Brain microvascular endothelial cell (primary cell): ENCODE measurements around the gene FBXO30.

ENCODE experiments used
- DNase-seq: peaks from one replicate; pipeline ENCODE4 v3.0.0-alpha.2; 2020
- H3K27ac ChIP-seq: fragments of 250-450 bp; sonication (Bioruptor Pico); 2 replicates; pipeline ENCODE4 v1.5.1; 2020; ENCODE audit warnings: mild to moderate bottlenecking, moderate library complexity
- H3K27me3 ChIP-seq: fragments of 250-450 bp; sonication (Bioruptor Pico); replicated peaks from 2 replicates; pipeline ENCODE4 v1.5.1; 2020; ENCODE audit warnings: mild to moderate bottlenecking
- H3K36me3 ChIP-seq: fragments of 250-450 bp; sonication (Bioruptor Pico); replicated peaks from 2 replicates; pipeline ENCODE4 v1.5.1; 2020; ENCODE audit warnings: mild to moderate bottlenecking
- H3K4me3 ChIP-seq: 2 replicates; pipeline ENCODE4 v1.5.1; 2011; ENCODE audit warnings: low read depth, mild to moderate bottlenecking, control low read depth, low read length, moderate library complexity
- CTCF ChIP-seq: IDR thresholded peaks from 2 replicates; pipeline ENCODE4 v1.5.1; 2011; ENCODE audit warnings: low read depth, mild to moderate bottlenecking, moderate library complexity, low read length, control low read depth, inconsistent platforms; ENCODE audit errors: missing control alignments
- in situ Hi-C: cut with HindIII; loops from 2 replicates; pipeline ENCODE4 v1.10.0; 2017; ENCODE audit warnings: low sequenced_read_pairs, low pct_ligation_motif_present

The FBXO30 gene

GRCh38 chr6:145838305-145838704 is 23.7 kb upstream of the FBXO30 start:
- H3K27me3 ChIP-seq: no peaks in the 10 kb centered on the region

GRCh38 chr6:145836772-145837171 is 22.2 kb upstream of the FBXO30 start:
- no peaks in the 10 kb centered on the region for H3K27me3 ChIP-seq
- in situ Hi-C loops: no loop called here
- H3K4me3 ChIP-seq: no peak overlapping the region
- TF ChIP-seq CTCF: no peak
- no peak for DNase-seq
- no peak overlapping the region for H3K27ac ChIP-seq
- H3K36me3 ChIP-seq: no peaks in the 10 kb centered on the region

More at GRCh38 chr6:145838305-145838704, 23.7 kb upstream of the FBXO30 start:
- no peaks in the 10 kb centered on the region for H3K36me3 ChIP-seq
- in situ Hi-C loops: no loop called here
- no peak overlapping the region for H3K4me3 ChIP-seq
- H3K27ac ChIP-seq: no peak overlapping the region
- no peak for TF ChIP-seq CTCF
- DNase-seq: no peak

GRCh38 chr6:145836170-145836569 is 21.6 kb upstream of the FBXO30 start:
- in situ Hi-C loops: no loop called here
- peak; percentile 32 for DNase-seq
- Histone ChIP-seq H3K27ac (no peak overlapping the region), H3K4me3 (no peak overlapping the region), H3K27me3 (no peaks in the 10 kb centered on the region), H3K36me3 (no peaks in the 10 kb centered on the region)
- no peak for TF ChIP-seq CTCF

GRCh38 chr6:145830612-145831011 is 16.0 kb upstream of the FBXO30 start:
- Histone ChIP-seq H3K4me3 (no peak overlapping the region), H3K27me3 (no peaks in the 10 kb centered on the region), H3K27ac (no peak overlapping the region), H3K36me3 (no peaks in the 10 kb centered on the region)
- no peak for TF ChIP-seq CTCF
- no peak for DNase-seq
- in situ Hi-C loops: no loop called here

GRCh38 chr6:145829950-145830349 is 15.4 kb upstream of the FBXO30 start:
- no peaks in the 10 kb centered on the region for H3K36me3 ChIP-seq
- no peak for DNase-seq
- no peak overlapping the region for H3K4me3 ChIP-seq
- in situ Hi-C loops: no loop called here
- no peak for TF ChIP-seq CTCF
- H3K27ac ChIP-seq: no peak overlapping the region
- no peaks in the 10 kb centered on the region for H3K27me3 ChIP-seq

- in situ Hi-C loops: no loop called here
- Histone ChIP-seq H3K4me3 (no peak overlapping the region), H3K27me3 (no peaks in the 10 kb centered on the region), H3K36me3 (no peaks in the 10 kb centered on the region), H3K27ac (no peak overlapping the region)
- DNase-seq: no peak
- no peak for TF ChIP-seq CTCF
These were observed 14.5 kb upstream of the FBXO30 start for GRCh38 chr6:145829102-145829501.
